Posterior cingulate gyrus (tissue), 11 donors: Measurements from ENCODE around the gene OR8B3.
"Not testable (repeated sequence)": the region's sequence is repeated elsewhere in the genome, so short reads cannot be mapped to it uniquely, and the experiment has no call there.

Experiments
- DNase-seq, 10 donors: peaks; one replicate each; pipeline versions ENCODE4 v3.0.0 to v3.0.0-alpha.2; 2020 to 2021; ENCODE audit warnings: mixed read lengths in 3 of 10
- intact Hi-C: fragments of 100-400 bp; cut with DNase I; formaldehyde crosslinking; loops from one replicate; pipeline ENCODE4 v1.15.1; 2023

The OR8B3 gene

GRCh38 chr11:124398924-124399323, at the start of gene OR8B3:
Gene OR8B3 (minus strand): TSS chr11:124399024. CDS start chr11:124397351, 1,673 bp downstream.
- no peak for DNase-seq
- intact Hi-C loops: no loop called here

GRCh38 chr11:124446916-124447315, 48.1 kb upstream of the OR8B3 start:
- no peak for DNase-seq
- intact Hi-C loops: no loop called here

GRCh38 chr11:124445646-124446150, 46.9 kb upstream of the OR8B3 start, which contains the start of gene OR8B8:
Gene OR8B8 (minus strand): TSS chr11:124445696. CDS start chr11:124441085, 4,611 bp downstream.
- intact Hi-C loops: no loop called here
- no peak for DNase-seq

- intact Hi-C loops: no loop called here
These were observed 44.0 kb upstream of the OR8B3 start for GRCh38 chr11:124442847-124443246.

GRCh38 chr11:124442442-124442841, 43.6 kb upstream of the OR8B3 start:
- intact Hi-C loops: no loop called here

More at GRCh38 chr11:124442847-124443246, 44.0 kb upstream of the OR8B3 start:
- no peak for DNase-seq

GRCh38 chr11:124441519-124441918, 42.7 kb upstream of the OR8B3 start:
- no peak for DNase-seq
- intact Hi-C loops: no loop called here

More at GRCh38 chr11:124442442-124442841, 43.6 kb upstream of the OR8B3 start:
- no peak for DNase-seq

GRCh38 chr11:124441081-124441480, 42.3 kb upstream of the OR8B3 start:
- intact Hi-C loops: no loop called here
- peak in 1 of 10 donors; percentile 50 for DNase-seq

- intact Hi-C loops: no loop called here
These were observed 41.8 kb upstream of the OR8B3 start for GRCh38 chr11:124440608-124441007.

GRCh38 chr11:124434699-124435098, 35.9 kb upstream of the OR8B3 start:
- intact Hi-C loops: no loop called here
- no peak for DNase-seq

More at GRCh38 chr11:124440608-124441007, 41.8 kb upstream of the OR8B3 start:
- DNase-seq: peak in 1 of 10 donors; percentile 60

GRCh38 chr11:124429599-124429998, 30.8 kb upstream of the OR8B3 start:
- DNase-seq: no peak
- intact Hi-C loops: no loop called here

- intact Hi-C loops: no loop called here
- no peak for DNase-seq
These were observed 25.6 kb upstream of the OR8B3 start, which contains the start of gene OR8B4 for GRCh38 chr11:124424384-124424921. Gene OR8B4 (minus strand): TSS chr11:124424871. CDS start chr11:124424871, 0 bp downstream.

- intact Hi-C loops: no loop called here
- no peak for DNase-seq
These were observed 22.2 kb upstream of the OR8B3 start for GRCh38 chr11:124421043-124421442.

GRCh38 chr11:124415356-124415923, 16.6 kb upstream of the OR8B3 start:
- intact Hi-C loops: loop anchor here (2.0 kb wide), 1 partner anchor 171 kb away; no protein-coding TSS in a partner anchor

GRCh38 chr11:124409906-124410305, 11.1 kb upstream of the OR8B3 start:
- intact Hi-C loops: loop anchor here (10.0 kb wide), 1 partner anchor 355 kb away; the partner anchor contains the start of gene ESAM
- no peak for DNase-seq

More at GRCh38 chr11:124415356-124415923, 16.6 kb upstream of the OR8B3 start:
- no peak for DNase-seq

GRCh38 chr11:124405581-124405980, 6.8 kb upstream of the OR8B3 start:
- DNase-seq: no peak
- intact Hi-C loops: loop anchor here (10.0 kb wide), 1 partner anchor 359 kb away; the partner anchor contains the start of gene ESAM

GRCh38 chr11:124403186-124403585, 4.4 kb upstream of the OR8B3 start:
- DNase-seq: not testable (repeated sequence)
- intact Hi-C loops: loop anchor here (10.0 kb wide), 1 partner anchor 362 kb away; the partner anchor contains the start of gene ESAM

GRCh38 chr11:124402326-124402922, 3.6 kb upstream of the OR8B3 start:
- intact Hi-C loops: loop anchor here (10.0 kb wide), 1 partner anchor 362 kb away; the partner anchor contains the start of gene ESAM
- DNase-seq: peak; percentile 19 to 92 (median 69)

GRCh38 chr11:124396847-124397246, 2.0 kb downstream of the OR8B3 start:
- intact Hi-C loops, DNase-seq: not testable (repeated sequence)

- intact Hi-C loops: no loop called here
- DNase-seq: no peak
These were observed 4.4 kb downstream of the OR8B3 start for GRCh38 chr11:124394408-124394807.

- intact Hi-C loops: no loop called here
- no peak for DNase-seq
These were observed 14.4 kb downstream of the OR8B3 start, which contains the start of gene OR8B2 for GRCh38 chr11:124384399-124384798. Gene OR8B2 (minus strand): TSS chr11:124384499. CDS start chr11:124383343, 1,156 bp downstream.

GRCh38 chr11:124382857-124383256, 16.0 kb downstream of the OR8B3 start:
- intact Hi-C loops, DNase-seq: not testable (repeated sequence)
